Stimulated activated CD4-positive, alpha-beta T cell treated with anti-CD3 and anti-CD28 coated beads, Interleukin-2, amount 100 ng/mL, for 24 hours (primary cell): Measurements from ENCODE around the gene GALNT10.
"Not testable (repeated sequence)": the region's sequence is repeated elsewhere in the genome, so short reads cannot be mapped to it uniquely, and the experiment has no call there.

ENCODE experiments used
- DNase-seq, 2 donors: peaks; one replicate each; pipeline ENCODE4 v3.0.0-alpha.2; 2020

The GALNT10 gene

DNA sequence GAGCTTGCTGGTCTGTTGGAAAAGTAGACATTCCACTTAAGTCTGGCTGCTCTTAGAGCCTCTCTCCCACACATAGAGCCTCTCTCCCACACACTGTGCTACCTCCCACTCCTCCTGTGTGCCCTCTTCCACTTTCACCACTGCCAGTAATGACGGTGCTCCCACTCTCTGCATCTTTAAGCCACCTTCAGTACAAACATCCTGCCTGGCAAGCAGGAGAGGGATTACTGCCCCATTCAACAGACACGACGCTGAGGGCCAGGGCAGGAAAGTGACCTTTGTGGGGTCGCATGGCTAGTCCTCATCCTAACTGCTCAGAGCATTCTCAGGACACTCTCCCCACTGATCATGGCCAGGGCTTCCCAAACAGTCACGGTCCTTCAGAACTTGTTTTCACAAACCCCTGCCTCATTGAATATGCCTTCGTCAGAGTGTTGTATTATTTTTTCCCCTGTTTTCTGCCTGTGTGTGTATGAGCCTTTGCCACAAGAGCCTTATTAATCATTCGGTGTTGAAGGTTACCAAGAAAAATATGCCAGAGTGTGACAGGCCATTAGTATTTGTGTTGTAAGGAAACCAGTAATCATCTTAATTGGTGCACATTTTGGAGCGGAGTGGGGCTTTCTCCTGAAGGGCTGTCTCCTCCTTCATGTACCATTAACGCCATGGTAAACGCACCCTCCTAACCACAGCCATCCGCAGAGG is 168.1 kb downstream of the GALNT10 start:
- DNase-seq = no peak

DNA sequence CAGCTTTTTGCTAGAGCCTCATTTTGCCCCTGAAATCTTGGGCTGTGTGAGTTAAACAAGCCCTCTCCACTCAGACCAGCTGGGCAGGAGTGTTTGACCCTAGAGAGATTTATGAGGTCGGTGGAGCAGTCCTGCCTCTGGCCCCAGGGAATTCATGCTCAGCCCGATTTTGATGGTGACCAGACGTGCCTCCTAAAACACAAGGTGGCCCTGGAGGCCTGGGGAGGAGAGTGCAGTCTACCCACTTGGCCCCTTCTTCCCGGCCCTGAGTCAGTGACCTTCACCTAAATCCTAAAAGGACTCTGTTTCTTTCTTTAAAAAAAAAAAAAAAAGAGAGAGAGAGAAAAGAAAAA is 168.7 kb downstream of the GALNT10 start:
- DNase-seq = no peak

DNA sequence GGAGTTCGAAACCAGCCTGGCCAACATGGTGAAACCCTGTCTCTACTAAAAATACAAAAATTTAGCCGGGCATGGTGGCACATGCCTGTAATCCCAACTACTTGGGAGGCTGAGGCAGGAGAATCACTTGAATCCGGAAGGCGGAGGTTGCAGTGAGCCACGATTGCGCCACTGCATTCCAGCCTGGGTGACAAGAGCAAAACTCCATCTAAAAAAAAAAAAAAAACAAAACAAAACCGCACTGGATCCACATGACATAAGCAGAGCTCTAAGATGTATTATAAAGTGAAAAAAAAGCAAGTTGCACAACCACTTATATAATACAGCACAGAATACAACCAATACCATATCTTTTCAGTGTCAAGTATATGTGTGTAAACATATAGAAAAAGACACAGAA is 169.7 kb downstream of the GALNT10 start:
- not testable (repeated sequence) for DNase-seq

DNA sequence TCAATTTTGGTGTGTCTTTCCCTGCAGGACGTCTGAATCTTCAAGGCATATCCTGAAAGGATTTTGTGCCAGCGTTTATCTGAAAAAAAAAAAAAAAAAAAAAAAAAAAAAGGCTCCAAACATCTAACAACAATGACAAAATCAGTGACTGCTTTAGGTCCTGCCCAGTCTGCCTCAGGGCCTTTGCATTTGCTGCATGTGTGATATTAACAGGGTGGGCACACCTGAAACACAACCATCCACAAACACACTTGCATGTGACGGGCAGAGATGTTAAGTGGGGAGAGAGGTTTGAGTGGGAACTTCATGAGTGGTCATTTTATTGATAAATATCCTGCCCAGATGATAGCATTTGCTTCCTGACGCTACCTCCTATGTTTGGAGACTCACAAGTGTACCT is 172.9 kb downstream of the GALNT10 start:
- no peak for DNase-seq

DNA sequence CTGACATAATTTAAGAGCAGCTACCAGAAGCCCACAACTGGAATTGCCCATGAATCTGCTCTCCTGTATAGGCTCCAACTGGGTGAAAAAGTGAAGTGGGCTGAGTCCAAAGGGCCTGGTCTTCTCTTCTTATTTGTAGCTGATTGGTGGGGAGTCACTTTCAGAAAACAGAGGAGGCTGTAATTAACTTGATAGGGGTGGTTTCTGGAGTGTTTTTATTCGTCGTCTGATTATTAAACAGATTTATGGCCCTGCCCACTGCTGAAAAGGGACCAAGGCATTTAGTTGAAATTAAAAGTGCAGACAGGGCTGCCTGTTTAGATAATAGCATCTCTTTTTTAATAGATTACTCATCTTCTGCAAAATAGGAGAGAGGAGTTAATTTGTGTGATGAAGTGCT is 174.2 kb downstream of the GALNT10 start:
- no peak for DNase-seq

DNA sequence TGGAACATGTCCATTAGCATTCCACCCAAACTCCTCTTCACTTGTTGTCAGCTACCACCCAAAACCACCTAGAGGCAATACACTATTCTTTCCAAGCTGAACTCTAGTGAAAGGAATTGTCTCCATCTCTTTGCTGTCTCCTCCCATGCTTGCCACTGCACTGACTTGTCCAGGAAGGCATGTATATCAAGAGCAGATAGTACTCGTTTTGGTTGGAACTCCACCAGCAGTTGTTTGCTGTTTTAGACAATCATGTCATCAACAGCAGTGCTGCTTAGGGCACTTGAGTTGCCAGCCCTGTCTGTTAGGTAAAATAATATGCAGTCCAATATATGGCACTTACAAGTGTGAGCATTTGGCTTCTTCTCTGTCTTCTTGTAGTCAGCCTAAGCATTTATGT is 175.3 kb downstream of the GALNT10 start:
- no peak for DNase-seq

DNA sequence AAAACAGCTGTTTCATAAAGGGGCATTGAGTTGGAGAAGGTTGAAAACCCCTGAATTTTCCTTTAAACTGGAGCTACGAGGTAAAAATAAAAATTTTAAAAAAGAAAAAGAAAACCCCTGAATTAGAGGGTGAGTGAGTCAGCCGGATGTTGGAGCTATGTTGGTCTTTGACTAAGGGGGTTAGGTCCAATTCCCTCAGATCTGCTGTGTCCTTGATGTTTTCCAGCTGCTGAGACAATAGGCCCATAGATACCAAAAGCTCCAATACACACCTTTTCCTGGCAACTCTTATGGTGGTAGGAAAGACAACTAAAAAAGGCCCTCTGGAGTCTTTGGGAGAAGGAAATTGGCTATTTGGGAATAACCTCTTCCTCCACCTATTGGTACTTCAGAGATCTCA is 175.8 kb downstream of the GALNT10 start:
- no peak for DNase-seq

DNA sequence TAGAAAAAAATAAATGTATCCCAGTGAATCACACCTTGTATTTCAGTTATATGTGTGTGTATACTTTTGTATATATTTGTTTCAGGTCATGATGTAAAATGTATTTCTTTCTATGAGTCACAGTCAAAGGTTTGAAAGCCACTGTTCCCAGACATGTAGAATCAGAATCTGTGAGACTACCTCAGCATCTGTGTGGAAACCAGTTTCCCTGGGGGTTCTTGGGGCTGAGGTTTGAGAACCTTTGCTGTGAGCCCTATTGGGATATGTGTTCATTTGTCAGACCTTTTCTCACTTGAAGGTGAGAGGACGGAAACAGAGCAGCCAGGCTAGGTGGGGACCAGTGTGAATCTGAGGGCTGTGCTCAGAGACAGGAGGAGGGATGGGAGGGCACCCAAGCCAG is 176.6 kb downstream of the GALNT10 start:
- no peak for DNase-seq

DNA sequence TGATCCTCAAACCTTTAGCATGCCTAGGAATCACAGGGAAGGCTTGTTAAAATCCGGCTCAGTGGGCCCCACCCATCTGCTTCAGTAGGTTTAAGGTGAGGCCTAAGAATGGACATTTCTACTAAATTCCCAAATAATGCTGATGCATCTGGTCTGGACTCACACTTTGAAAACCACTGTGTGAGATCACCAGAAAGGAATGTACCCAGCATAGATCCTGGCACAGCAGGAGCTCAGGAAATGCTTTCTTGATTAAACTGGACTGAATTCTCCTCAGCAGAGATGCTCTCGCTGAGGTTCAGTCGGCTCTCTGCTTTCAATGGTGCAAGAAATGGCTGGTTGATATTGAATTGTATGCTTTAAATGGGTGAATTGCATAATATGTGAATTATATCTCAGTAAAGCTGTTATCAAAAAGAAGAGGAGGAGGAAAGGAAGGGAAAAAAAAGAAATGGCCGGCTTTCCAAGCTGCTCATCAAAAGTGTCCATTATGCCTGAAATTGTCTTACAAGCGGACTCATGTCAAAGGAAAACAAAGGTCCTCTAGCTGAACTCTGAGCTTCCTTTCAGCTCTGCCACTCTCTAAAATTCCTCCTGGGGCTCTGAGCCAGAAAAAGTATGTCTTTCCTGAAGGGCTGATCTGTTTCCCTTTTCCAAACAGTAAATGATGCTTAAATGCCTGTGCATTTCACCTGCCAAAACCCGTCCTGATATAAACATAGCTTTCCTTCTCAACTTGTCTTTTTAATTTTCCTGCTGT is 177.7 kb downstream of the GALNT10 start:
- DNase-seq = no peak

DNA sequence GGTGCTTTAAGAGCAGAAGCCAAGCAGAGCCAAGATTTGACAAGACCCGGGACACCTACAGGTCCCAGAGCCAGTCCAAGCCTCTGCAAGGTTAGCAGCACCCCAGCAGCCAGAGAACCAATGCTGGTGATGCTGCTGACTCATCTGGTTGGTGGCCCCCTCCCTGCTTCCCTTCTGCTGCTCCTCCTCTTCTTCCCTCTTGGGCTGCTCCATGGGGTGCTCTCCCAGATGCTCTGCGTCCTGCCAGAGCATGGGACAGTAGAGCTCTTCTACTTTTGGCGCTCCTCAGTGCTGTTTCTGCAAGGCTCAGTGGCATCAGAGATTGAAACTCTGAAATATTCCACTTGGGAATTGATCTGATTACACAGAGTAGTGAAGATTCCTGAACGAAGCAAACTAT is 179.1 kb downstream of the GALNT10 start:
- DNase-seq = no peak

DNA sequence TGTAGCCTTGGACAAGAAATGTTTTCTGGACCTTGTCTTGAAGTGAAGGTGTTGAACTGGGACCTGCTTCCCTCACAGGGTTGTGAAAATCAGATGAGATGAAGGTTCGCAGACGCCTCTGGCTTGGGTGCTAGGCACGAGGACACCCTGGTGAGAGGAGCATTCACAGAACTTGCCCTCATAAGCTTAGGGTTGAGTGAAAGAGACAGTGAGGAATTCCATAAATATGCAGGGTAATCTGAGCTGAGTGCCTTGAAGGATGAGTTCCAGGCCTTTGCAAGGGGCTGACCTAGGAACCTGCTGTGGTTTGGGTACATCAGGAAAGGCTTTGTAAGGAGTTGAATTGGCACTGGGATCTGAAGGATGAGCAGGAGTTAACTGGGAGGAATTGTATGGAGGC is 179.6 kb downstream of the GALNT10 start:
- DNase-seq = no peak

DNA sequence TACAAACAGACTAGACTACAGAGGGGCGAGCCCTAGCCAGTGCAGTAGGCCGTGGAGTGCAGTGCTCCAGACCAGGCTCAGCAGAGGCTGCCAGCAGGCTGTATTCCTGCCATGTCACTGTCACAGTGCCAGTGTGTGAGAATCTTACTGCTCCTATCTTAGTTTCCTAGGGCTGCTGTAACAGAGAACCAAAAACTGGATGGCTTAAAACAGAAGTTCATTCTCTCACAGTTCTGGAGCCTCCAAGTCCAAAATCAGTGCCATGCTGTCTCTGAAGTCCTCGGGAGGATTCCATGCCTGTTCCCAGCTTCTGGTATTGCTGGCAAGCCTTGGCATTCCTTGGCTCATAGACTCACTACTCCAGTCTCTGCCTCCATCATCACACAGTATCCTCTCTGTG is 180.3 kb downstream of the GALNT10 start:
- DNase-seq = no peak

DNA sequence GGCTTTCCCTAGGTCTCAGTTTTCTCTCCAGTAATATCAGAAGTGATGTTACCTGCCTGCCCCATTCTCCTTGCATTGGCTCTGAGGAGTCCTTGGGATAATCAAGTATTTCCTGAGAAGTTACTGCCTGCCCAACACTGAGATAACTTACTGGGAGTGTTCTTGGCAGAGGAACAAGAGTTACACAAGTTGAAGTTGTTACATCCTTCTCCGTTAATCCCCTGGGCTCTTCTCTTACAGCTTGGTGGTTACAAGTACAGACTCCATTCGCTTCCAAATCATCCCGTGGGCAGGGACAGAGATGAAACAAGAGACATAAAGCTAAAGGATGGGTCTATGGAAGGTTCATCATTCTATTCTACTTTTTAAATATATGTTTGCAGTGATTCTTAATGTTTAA is 181.2 kb downstream of the GALNT10 start:
- no peak for DNase-seq

DNA sequence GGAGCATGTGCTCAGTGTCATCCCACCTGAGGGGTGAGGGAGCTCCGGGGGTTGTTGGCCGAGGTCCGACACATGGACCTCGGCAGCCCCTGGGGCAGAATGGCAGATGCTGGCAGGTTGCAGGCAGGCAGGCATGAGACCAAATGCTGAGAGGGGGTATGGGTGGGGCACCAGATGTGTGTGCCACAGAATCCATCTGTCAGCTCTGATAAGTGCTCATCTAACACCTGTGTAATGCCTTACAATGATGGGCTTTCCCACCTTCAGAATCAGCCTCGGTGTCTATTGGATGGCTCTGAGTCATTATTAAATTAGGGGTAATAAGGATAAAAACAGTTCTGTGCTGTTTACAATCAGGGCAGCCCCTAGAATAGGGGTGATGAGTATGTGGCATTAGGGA is 182.1 kb downstream of the GALNT10 start:
- no peak for DNase-seq

DNA sequence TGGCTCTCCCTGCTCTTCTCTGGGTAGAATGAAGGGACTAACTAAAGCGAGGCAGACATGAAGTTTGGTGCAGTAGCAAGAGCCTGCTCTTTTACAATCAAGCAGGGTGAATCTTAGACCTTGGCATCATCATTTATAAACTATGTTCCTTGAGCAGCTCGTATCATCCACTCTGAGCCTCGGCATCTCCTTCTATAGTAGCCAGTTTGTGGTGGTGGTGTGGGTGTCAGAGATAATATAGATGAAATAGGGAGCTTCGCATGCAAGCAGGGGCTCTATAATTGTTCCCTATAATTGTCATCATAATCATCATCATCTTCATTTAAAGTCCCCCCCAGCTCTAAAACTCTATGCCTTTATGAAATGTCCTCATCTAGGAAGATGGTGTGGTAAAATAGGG is 182.8 kb downstream of the GALNT10 start:
- no peak for DNase-seq

DNA sequence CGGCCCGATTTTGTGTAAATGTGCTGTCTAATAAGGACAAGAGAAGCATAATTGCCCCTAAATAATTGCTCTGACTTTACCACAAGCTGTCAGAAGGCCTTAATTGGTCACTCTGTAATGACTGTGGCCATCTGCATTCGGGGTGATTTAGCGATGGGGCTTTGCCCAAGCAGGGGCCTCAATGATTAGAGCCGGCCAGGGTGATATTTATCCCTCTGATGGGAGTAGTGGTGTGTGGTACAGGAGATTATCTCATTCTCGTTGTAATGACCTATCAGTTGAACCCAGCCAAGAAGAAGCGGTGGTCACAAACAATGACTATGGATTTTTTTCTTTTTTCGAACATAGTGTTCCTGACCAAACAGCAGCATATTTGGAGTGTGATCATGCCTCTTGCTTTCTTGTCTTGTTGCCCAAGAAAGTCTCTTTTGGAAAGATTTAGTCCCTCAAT is 183.2 kb downstream of the GALNT10 start:
- DNase-seq = no peak

DNA sequence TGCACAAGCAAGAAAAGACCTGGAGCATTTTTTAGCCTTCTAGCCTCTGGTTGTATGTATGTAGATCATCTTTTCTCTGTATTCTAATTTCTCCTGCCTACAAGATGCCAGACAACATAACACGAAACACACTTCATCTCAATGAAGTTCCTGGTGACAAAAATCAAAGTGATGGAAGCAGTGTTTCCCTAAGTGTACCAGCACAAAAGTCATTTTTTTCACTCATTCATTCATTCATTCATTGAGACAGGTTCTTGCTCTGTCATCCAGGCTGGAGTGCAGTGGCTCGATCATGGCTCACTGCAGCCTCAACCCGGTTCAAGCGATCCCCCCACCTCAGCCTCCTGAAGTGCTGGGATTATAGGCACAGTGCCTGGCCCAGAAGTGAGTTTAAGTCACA is 183.7 kb downstream of the GALNT10 start:
- no peak for DNase-seq

DNA sequence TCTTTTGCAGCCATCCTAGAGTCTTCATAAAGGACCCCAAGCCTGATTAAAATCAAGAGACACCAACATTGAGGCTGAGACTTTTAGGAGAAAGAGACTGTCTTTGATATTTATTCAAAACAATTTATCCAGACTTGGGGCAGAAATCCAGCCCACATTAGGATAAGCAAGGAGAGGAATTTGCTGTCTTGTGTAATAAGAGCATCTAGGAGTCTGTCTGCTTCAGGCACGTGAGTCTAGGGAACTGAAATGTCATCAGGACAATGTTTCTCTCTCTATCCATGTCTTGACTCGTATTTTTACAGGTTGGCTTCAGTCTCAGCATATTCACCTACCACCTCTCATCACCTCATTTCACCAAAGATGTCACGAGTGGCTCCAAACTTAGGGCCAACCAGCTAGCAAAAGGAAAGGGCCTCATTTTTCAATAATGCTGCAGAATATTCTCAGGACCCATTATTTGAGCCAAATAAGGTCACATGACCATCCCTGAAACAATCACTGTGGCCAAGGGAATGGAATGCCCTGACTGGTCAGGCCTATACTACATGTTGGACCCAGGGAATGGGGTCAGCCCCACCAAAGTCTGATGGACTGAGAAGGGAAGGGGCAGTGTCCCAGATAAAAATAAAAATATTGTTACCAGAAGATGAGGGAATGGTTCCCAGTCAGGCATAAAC is 184.9 kb downstream of the GALNT10 start:
- no peak for DNase-seq

DNA sequence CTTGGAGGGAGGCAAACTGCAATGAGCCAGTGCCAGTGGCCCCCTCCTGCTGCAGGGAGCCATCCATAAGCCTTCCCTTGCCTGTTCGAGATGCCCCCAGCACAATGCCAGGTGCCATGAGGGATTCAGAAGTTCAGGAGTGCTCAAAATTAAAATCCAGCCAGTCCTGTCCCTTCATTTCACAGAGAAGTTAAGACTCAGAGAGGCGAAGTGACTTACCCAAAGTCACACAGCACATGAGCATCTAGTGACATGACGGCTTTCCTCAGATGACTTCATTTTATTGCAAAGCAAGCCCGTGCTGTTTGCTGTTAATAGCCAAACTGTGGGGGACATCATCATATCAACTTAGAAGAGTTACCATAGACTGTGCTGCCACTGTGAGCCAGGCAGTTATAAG is 185.9 kb downstream of the GALNT10 start:
- no peak for DNase-seq

DNA sequence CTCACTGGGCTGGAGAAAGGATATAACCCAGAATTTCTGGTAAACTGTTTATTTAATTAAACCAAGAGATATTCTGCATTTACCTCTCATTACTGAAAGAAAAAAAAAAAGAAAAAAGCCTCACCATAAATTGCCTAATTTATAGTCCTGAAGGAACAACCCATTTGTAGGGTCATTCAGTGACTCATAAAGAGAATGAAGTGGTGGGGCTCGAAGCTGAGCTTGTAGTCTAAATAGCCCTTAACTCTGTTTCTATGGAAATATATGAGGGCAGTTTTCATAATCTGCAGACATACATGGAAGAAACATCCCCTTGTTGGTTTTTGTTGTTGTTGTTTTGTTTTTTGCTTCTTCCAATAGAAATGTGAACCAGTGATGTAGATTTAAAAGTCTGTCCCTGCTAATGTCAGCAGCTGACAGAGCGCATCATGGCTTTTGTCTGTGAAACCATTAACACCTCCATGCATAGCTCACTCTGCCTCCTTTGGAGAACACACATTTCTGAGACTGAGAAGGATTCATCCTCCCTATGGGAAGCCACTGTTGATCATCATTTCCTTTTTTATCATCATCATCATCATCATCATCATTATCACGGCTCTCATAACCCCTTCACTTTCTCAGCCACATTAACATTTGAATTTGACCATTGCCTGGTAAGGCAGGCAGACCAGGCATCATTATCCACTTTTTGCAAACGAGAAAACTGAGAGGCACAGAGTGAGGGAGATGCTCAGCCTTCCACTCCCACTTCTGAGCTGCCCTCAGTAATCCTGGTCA is 187.4 kb downstream of the GALNT10 start:
- no peak for DNase-seq

DNA sequence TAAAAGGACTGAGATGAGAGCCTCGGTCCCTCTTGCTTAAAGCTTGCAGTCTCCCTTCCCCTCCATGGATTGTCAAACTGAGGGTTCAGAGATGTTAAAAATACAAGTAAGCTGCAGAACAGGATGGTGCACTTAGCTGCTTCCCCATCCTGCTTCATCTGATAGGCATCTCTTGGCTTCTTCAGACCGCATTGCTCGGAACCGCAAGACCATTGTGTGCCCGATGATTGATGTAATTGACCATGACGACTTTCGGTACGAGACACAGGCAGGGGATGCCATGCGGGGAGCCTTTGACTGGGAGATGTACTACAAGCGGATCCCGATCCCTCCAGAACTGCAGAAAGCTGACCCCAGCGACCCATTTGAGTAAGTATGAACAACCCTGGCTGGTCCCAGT is 189.7 kb downstream of the GALNT10 start:
- no peak for DNase-seq

DNA sequence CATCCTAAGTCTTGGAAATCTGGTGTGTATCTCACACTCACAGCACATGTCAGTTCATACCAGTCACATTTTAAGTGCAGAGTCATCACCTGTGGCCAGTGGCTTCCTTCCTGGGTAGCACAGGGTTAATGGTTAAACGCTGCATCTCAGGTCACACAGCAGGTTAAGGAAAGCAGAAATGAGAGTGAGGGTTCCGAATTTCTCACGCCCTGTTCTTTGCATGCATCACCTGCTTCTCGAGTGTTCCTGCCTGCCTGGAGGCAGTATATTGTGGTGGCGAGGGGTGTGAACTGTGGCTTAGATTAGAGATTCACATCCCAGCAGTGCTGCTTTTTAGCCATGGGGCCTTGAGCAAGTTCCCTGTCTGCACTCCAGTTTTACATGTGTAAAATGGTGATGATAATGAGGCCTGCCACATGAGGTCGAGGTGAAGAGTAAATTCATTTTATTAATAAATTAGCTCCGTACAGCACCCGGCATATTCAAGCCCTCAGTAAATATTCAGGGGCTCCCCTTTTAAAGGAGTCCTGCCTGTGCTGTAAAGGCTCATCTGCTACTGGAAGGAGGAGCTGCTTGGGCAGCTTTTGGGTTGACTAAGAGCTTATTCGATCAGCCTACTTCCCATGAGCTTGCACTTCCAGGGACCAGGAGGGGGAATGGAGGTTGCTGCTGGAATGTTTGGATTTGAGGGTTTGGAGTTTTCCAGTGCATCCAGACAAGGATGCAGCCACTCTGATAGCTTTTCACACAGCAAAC is 194.1 kb downstream of the GALNT10 start:
- DNase-seq = no peak

DNA sequence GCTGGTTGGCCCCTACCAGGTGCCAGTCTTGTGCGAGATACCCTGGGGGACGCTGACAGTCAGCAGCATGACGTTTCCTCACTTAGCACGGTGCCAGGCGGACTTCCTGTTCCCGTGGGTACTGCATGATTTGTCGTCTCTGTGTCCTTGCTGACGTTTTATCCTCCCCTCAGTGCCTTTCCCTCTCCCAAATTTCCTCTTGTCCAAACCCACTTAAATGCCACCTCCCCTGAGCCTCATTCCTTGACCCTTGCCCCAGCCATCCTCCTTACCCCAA is 194.6 kb downstream of the GALNT10 start:
- DNase-seq = no peak
